Measurements from ENCODE around the gene RNF25.

The RNF25 gene

GRCh38 chr2:218718058-218718457 lies 46.3 kb upstream of the RNF25 start:
- TF ChIP-seq SIN3A (IDR thresholded peaks at IDR 0.05; ENCODE audit: borderline replicate concordance, insufficient read depth, low read length) (no peak), FOXP2 (optimal IDR thresholded peaks at IDR 0.05; ENCODE audit: borderline replicate concordance, extremely low read depth, extremely low read length, insufficient read depth) (no peak), REST (IDR thresholded peaks at IDR 0.05; ENCODE audit: insufficient read depth in 1 of 2, low read depth in 2 of 2, low read length in 2 of 2) (no peak), POLR2AphosphoS5 (IDR thresholded peaks at IDR 0.05; ENCODE audit: low read depth, low read length) (no peak), TAF1 (IDR thresholded peaks at IDR 0.05; ENCODE audit: borderline replicate concordance, insufficient read depth, low read length) (no peak)

- no peak for TF ChIP-seq SIN3A (IDR thresholded peaks at IDR 0.05; ENCODE audit: borderline replicate concordance, insufficient read depth, low read length)
- no peak for TF ChIP-seq REST (IDR thresholded peaks at IDR 0.05; ENCODE audit: insufficient read depth in 1 of 2, low read depth in 2 of 2, low read length in 2 of 2)
- no peak for TF ChIP-seq POLR2AphosphoS5 (IDR thresholded peaks at IDR 0.05; ENCODE audit: low read depth, low read length)
- no peak for TF ChIP-seq TAF1 (IDR thresholded peaks at IDR 0.05; ENCODE audit: borderline replicate concordance, insufficient read depth, low read length)
- no peak for TF ChIP-seq FOXP2 (optimal IDR thresholded peaks at IDR 0.05; ENCODE audit: borderline replicate concordance, extremely low read depth, extremely low read length, insufficient read depth)
Observed at GRCh38 chr2:218717262-218717661, 45.5 kb upstream of the RNF25 start.

- TF ChIP-seq TAF1 (IDR thresholded peaks at IDR 0.05; ENCODE audit: borderline replicate concordance, insufficient read depth, low read length) (no peak), POLR2AphosphoS5 (IDR thresholded peaks at IDR 0.05; ENCODE audit: low read depth, low read length) (no peak), SIN3A (IDR thresholded peaks at IDR 0.05; ENCODE audit: borderline replicate concordance, insufficient read depth, low read length) (no peak), FOXP2 (optimal IDR thresholded peaks at IDR 0.05; ENCODE audit: borderline replicate concordance, extremely low read depth, extremely low read length, insufficient read depth) (no peak), REST (IDR thresholded peaks at IDR 0.05; ENCODE audit: insufficient read depth in 1 of 2, low read depth in 2 of 2, low read length in 2 of 2) (no peak)
Observed at GRCh38 chr2:218716070-218716469, 44.3 kb upstream of the RNF25 start.

- no peak for TF ChIP-seq FOXP2 (optimal IDR thresholded peaks at IDR 0.05; ENCODE audit: borderline replicate concordance, extremely low read depth, extremely low read length, insufficient read depth)
- TF ChIP-seq TAF1 (IDR thresholded peaks at IDR 0.05; ENCODE audit: borderline replicate concordance, insufficient read depth, low read length), result no peak
- TF ChIP-seq POLR2AphosphoS5 (IDR thresholded peaks at IDR 0.05; ENCODE audit: low read depth, low read length), result no peak
- no peak for TF ChIP-seq SIN3A (IDR thresholded peaks at IDR 0.05; ENCODE audit: borderline replicate concordance, insufficient read depth, low read length)
Observed at GRCh38 chr2:218713922-218714321, 42.1 kb upstream of the RNF25 start.

- TF ChIP-seq POLR2AphosphoS5 (IDR thresholded peaks at IDR 0.05; ENCODE audit: low read depth, low read length), result no peak
- 0 out of 2 replicates have a peak, but pooled peaks have one; percentile 19 for TF ChIP-seq TAF1 (IDR thresholded peaks at IDR 0.05; ENCODE audit: borderline replicate concordance, insufficient read depth, low read length)
- TF ChIP-seq REST (IDR thresholded peaks at IDR 0.05; ENCODE audit: insufficient read depth in 1 of 2, low read depth in 2 of 2, low read length in 2 of 2), result no peak
Observed at GRCh38 chr2:218711550-218711929, 39.7 kb upstream of the RNF25 start.
